GM12865 (cell line): Measurements from ENCODE around the gene SLC35B3.

Experiments used
- DNase-seq: peaks from one replicate; pipeline ENCODE4 v3.0.0; 2010; ENCODE audit warnings: low read depth
- H3K4me3 ChIP-seq: 2 replicates; pipeline ENCODE4 v1.5.1; 2011; ENCODE audit warnings: mild to moderate bottlenecking, low read depth, low read length, control low read depth
- CTCF ChIP-seq: IDR thresholded peaks from 2 replicates; pipeline ENCODE4 v1.5.1; 2011; ENCODE audit warnings: low read length, control low read depth, low read depth, inconsistent platforms; ENCODE audit not compliant: insufficient read depth; ENCODE audit errors: missing control alignments

Gene SLC35B3

GRCh38 chr6:8435093-8435844, at the start of gene SLC35B3:
Gene SLC35B3, minus strand, starts transcription at chr6:8435545.
- H3K4me3 ChIP-seq = peak within 1 kb of the TSS; percentile 69
- DNase-seq = peak; percentile 97
- no peak for TF ChIP-seq CTCF

- TF ChIP-seq CTCF = no peak
- no peak overlapping the region for H3K4me3 ChIP-seq
- no peak for DNase-seq
Observed at GRCh38 chr6:8483650-8484049, 48.3 kb upstream of the SLC35B3 start.

- no peak overlapping the region for H3K4me3 ChIP-seq
- peak; percentile 23 for TF ChIP-seq CTCF
- peak; percentile 18 for DNase-seq
Observed at GRCh38 chr6:8481727-8482126, 46.4 kb upstream of the SLC35B3 start.

GRCh38 chr6:8478418-8478817, 43.1 kb upstream of the SLC35B3 start:
- no peak overlapping the region for H3K4me3 ChIP-seq
- no peak for TF ChIP-seq CTCF
- DNase-seq = no peak

GRCh38 chr6:8476656-8477055, 41.3 kb upstream of the SLC35B3 start:
- no peak for TF ChIP-seq CTCF
- H3K4me3 ChIP-seq = no peak overlapping the region
- DNase-seq = no peak

DNA sequence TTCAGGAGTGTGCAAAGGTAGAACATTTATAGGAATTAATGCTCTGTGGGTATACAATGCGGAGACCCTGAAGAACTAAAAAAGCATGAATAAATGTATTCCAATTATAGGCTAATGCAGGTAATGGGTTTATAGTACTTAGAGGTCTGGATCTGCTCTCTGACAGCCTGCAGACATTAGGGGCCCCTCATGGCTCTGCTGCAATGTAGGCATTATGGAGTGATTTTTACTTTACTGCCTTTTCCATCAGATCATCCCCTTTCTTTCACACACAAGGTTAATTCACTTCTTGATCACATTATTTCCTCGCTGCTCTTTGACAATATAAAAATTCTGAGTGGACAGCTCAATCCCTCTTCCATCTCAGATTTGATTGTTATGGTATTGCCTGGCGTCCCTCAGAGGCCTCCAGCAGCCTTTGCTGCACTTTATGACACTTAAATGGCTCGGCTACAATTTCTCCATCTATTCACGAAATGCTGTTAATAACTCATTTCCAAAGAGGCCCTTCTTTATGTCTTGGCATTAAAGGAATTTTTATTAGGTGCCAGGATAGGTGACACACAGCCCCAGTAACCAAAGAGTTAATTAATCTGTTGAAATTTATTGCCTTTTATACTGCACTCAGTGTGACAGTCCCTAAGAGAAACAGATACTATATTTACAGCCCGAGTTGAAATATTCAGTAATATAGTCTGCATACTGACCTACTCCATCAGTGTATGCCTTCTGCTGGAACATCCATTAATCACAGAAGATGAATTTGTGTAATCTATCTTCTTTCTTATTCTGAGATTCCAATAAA, 33.4 kb upstream of the SLC35B3 start:
- no peak overlapping the region for H3K4me3 ChIP-seq

More for the DNA sequence above, 33.4 kb upstream of the SLC35B3 start:
- no peak for DNase-seq
- no peak for TF ChIP-seq CTCF
